SU-DHL-6 (cell line): ENCODE results near the gene FBRSL1.

Experiments used
- H2AFZ ChIP-seq: fragments of 200-600 bp; sonication (generic); 2 replicates; pipeline ENCODE4 v1.6.1; 2014; ENCODE audit warnings: low read depth, mild to moderate bottlenecking, moderate library complexity, mixed read lengths, antibody characterized with exemption, low read length; ENCODE audit not compliant: severe bottlenecking
- H3F3A ChIP-seq: fragments of 200-600 bp; shearing (Covaris generic); 2 replicates; pipeline ENCODE4 v1.6.0; 2016; ENCODE audit warnings: antibody characterized with exemption, mild to moderate bottlenecking; ENCODE audit not compliant: insufficient read depth
- H3K27ac ChIP-seq: fragments of 200-600 bp; sonication (generic); 2 replicates; pipeline ENCODE4 v1.5.1; 2016; ENCODE audit warnings: low read depth, mild to moderate bottlenecking, low read length, moderate library complexity, mixed read lengths
- H3K27me3 ChIP-seq: fragments of 200-600 bp; sonication (generic), shearing (Covaris generic); 2 replicates; pipeline ENCODE4 v1.6.0; 2014; ENCODE audit warnings: mild to moderate bottlenecking, low read length
- H3K36me3 ChIP-seq: fragments of 200-600 bp; sonication (generic); 2 replicates; pipeline ENCODE4 v1.6.1; 2014; ENCODE audit warnings: mild to moderate bottlenecking, low read length, mixed read lengths
- H3K4me2 ChIP-seq: fragments of 300-600, 200-600 bp; shearing (Covaris generic), sonication (generic); 2 replicates; pipeline ENCODE4 v1.6.0; 2014; ENCODE audit warnings: low read length, low read depth, mild to moderate bottlenecking; ENCODE audit not compliant: poor library complexity, severe bottlenecking
- H3K4me3 ChIP-seq: fragments of 200-600 bp; sonication (generic); 2 replicates; pipeline ENCODE4 v1.5.1; 2014; ENCODE audit warnings: antibody characterized with exemption, low read length, mild to moderate bottlenecking, mixed read lengths; ENCODE audit not compliant: insufficient read depth, poor library complexity, severe bottlenecking
- H3K79me2 ChIP-seq: fragments of 200-600 bp; sonication (generic); 2 replicates; pipeline ENCODE4 v1.6.1; 2014; ENCODE audit warnings: mild to moderate bottlenecking, low read length, moderate library complexity; ENCODE audit not compliant: insufficient read depth
- H3K9ac ChIP-seq: fragments of 200-600 bp; sonication (generic); 2 replicates; pipeline ENCODE4 v1.7.0; 2014; ENCODE audit warnings: mild to moderate bottlenecking, low read length
- H3K9me2 ChIP-seq: fragments of 200-600 bp; sonication (generic); replicated peaks from 2 replicates; pipeline ENCODE4 v1.6.1; 2014; ENCODE audit warnings: low read length; ENCODE audit not compliant: insufficient read depth
- H3K9me3 ChIP-seq: fragments of 200-600 bp; sonication (generic); 2 replicates; pipeline ENCODE4 v1.6.1; 2014; ENCODE audit warnings: low read length, mixed read lengths; ENCODE audit not compliant: insufficient read depth
- H4K20me1 ChIP-seq: fragments of 200-600 bp; sonication (generic); 2 replicates; pipeline ENCODE4 v1.6.1; 2014; ENCODE audit warnings: low read depth, mild to moderate bottlenecking, antibody characterized with exemption, low read length, moderate library complexity, mixed read lengths
- CTCF ChIP-seq: fragments of 200-600 bp; sonication (generic); IDR thresholded peaks from one replicate; pipeline ENCODE4 v1.5.1; 2017; ENCODE audit warnings: antibody characterized with exemption, mild to moderate bottlenecking, low read length, moderate library complexity; ENCODE audit not compliant: insufficient read depth, poor library complexity, severe bottlenecking
- EZH2phosphoT487 ChIP-seq: fragments of 200-600 bp; sonication (generic), shearing (Covaris generic); conservative IDR thresholded peaks from 2 replicates; pipeline ENCODE4 v1.6.1; 2018; ENCODE audit warnings: mild to moderate bottlenecking, antibody characterized with exemption, low read length, moderate library complexity, mixed read lengths

FBRSL1 gene

GRCh38 chr12:132497514-132498405 lies 7.8 kb downstream of the FBRSL1 start:
- H3K4me3 ChIP-seq: no peak overlapping the region
- TF ChIP-seq EZH2phosphoT487 (no peak), CTCF (no peak)
- H3K9me2 ChIP-seq: no peaks in the 10 kb centered on the region
- H3K27me3 ChIP-seq: no peaks in the 10 kb centered on the region
- no peak overlapping the region for H3K27ac ChIP-seq
- H3K9me3 ChIP-seq: no peaks in the 10 kb centered on the region
- no peak overlapping the region for H3K9ac ChIP-seq
- no peaks in the 10 kb centered on the region for H3K79me2 ChIP-seq
- H2AFZ ChIP-seq: no peak overlapping the region
- H3K4me2 ChIP-seq: no peak overlapping the region
- no peaks in the 10 kb centered on the region for H3K36me3 ChIP-seq
- no peaks in the 10 kb centered on the region; the same call in 1 of the 2 replicates for H4K20me1 ChIP-seq
- no peaks in the 10 kb centered on the region for H3F3A ChIP-seq

- Histone ChIP-seq H4K20me1 (peaks cover 3% of the 10 kb centered on the region; the same call in 1 of the 2 replicates), H3K27me3 (no peaks in the 10 kb centered on the region), H3F3A (no peaks in the 10 kb centered on the region), H2AFZ (no peak overlapping the region), H3K9ac (no peak overlapping the region), H3K27ac (no peak overlapping the region), H3K9me2 (no peaks in the 10 kb centered on the region), H3K9me3 (no peaks in the 10 kb centered on the region), H3K4me3 (no peak overlapping the region), H3K79me2 (no peaks in the 10 kb centered on the region), H3K36me3 (no peaks in the 10 kb centered on the region), H3K4me2 (no peak overlapping the region)
- TF ChIP-seq CTCF: no peak
- no peak for TF ChIP-seq EZH2phosphoT487
Observed at GRCh38 chr12:132498931-132499330, 9.0 kb downstream of the FBRSL1 start.

GRCh38 chr12:132500142-132500855 lies 10.3 kb downstream of the FBRSL1 start:
- Histone ChIP-seq H3K4me2 (no peak overlapping the region), H3K36me3 (no peaks in the 10 kb centered on the region), H3F3A (no peaks in the 10 kb centered on the region), H3K9ac (no peak overlapping the region), H3K4me3 (no peak overlapping the region), H3K27me3 (no peaks in the 10 kb centered on the region), H3K27ac (no peak overlapping the region), H3K79me2 (no peaks in the 10 kb centered on the region), H2AFZ (no peak overlapping the region), H3K9me3 (no peaks in the 10 kb centered on the region), H3K9me2 (no peaks in the 10 kb centered on the region), H4K20me1 (peaks cover 3% of the 10 kb centered on the region; the same call in 1 of the 2 replicates)
- TF ChIP-seq CTCF (no peak), EZH2phosphoT487 (no peak)
